PFSK-1 (cell line): ENCODE measurements around the gene ATP8B4.

Experiments
- POLR2AphosphoS5 ChIP-seq: IDR thresholded peaks from 2 replicates; pipeline ENCODE4 v1.6.1; 2012; ENCODE audit warnings: low read depth, mild to moderate bottlenecking, control low read depth, low read length, moderate library complexity
- REST ChIP-seq, 2 experiments: IDR thresholded peaks; 2 replicates each; pipeline versions ENCODE4 v1.6.1 to v1.8.0; 2011 to 2012; ENCODE audit warnings: low read depth in 2 of 2, low read length in 2 of 2, control low read depth in 1 of 2, inconsistent platforms in 1 of 2, mild to moderate bottlenecking in 1 of 2, moderate library complexity in 1 of 2; ENCODE audit not compliant: insufficient read depth in 1 of 2
- TAF1 ChIP-seq: IDR thresholded peaks from 2 replicates; pipeline ENCODE4 v1.6.1; 2012; ENCODE audit warnings: low read length, control low read depth, borderline replicate concordance; ENCODE audit not compliant: insufficient read depth

GRCh38 chr15:49877873-49878521, 241.0 kb downstream of the ATP8B4 start:
- TF ChIP-seq POLR2AphosphoS5 (no peak), REST (IDR thresholded peaks at IDR 0.05; ENCODE audit: insufficient read depth in 1 of 2, low read depth in 2 of 2, low read length in 2 of 2) (no peak), TAF1 (no peak)
